Measurements from ENCODE around the gene EOLA2. TPM values are rescaled to one million over a fixed set of nuclear protein-coding genes. Genes with fewer than 3 reads are reported as not detected.
"Not testable (repeated sequence)": the region's sequence is repeated elsewhere in the genome, so short reads cannot be mapped to it uniquely, and the experiment has no call there.

The EOLA2 gene
- total RNA-seq, 2 donors from 2014 or later: 24.2 to 34.0 TPM

DNA sequence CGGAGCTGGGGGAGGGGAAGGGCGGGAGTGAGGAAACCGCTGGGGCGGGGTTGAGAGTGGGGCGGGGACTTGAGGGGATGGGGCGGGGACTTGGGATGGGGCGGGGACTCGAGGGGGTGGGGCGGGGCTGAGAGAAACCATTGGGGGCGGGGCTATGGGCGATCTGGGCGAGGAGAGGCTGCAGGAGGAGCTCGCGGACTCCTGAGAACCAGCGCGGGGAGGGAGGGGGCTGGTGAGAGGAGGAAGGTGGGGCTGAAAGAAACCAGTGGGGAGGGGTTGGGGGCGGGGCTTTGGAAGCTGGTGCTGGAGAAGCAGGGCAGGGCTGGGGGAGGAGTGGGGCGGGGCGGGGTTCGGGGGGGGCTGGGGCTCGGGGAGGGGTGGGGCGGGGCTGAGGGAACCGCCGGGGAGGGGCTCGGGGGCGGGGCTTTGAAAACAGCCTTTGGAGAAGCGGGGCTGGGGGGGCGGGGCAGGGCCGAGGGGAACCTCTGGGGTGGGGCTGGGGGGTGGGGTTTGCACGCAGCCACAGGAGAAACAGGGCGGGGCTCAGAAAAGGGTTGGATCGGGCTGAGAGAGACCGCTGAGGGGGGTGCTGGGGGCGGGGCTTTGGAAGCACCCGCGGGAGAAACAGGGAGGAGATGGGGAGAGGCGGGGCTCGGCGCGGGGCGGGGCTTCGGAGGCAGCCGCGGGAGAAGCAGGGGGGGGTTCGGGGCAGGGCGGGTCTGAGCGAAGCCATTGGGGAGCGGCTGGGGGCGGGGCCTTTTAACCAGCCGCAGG, 777 bp upstream of the EOLA2 start:
- ATAC-seq: peak in 1 of 2 donors; percentile 6
- Mint-ChIP-seq H3K36me3 (peaks cover 0 to 5% of the 10 kb centered on the region in 2 donors), H3K9me3 (no peaks in the 10 kb centered on the region), H3K27ac (peak overlapping the region in 1 of 2 donors; percentile 95)
- peak; percentile 82 to 88 for DNase-seq (ENCODE audit: low spot score in 2 of 2)

DNA sequence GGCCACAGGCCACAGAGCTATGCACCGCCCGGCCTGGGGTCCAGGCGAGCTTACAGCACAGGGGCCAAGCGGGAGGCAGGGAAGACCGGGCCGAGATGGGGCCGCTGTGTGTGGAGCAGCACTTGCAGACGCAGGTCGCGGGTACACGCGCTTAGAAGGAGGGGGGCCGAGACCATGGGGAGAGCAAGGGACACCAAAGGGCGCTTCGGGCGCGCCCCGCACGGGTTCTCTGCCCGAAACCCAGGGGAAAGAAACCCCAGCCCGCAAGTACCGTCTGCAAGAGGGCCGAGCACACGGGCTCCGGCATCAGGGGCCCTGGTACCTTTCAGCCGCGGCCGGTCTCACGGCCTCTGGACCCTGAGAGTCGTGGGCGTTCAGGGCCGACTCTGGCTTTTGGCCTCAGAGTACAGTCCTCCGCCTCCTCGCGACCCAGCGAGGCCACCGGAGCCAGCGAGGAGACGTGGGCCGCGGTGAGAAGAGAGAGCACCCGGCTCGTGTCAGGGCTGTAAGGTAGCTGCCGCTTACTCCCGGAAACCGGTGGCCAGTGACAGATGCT, 342 bp downstream of the EOLA2 start:
- ATAC-seq (no peak), DNase-seq (ENCODE audit: low spot score in 2 of 2) (no peak)
- Mint-ChIP-seq H3K9me3 (no peaks in the 10 kb centered on the region), H3K36me3 (peaks cover 0 to 5% of the 10 kb centered on the region in 2 donors), H3K27ac (peak overlapping the region; percentile 93 to 95)

DNA sequence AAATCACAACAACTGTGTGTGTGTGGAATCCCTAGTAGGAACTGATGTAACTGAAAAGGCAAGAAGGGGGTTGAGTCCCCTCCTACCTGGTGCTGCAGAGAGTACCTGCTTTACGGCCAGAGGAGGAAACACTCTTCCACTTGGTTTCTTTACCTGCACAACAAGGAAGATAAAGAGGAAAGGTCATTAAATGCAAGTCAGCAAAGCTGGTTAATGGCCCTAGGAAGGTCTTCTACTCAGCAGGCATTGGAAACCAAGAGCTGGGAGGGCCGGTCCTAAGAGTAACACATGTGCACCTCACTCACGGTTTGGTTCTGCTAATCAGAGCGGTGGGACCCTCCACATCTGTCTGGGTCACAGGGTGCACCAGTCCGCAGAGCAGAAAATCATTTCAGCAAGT, 963 bp downstream of the EOLA2 start:
- not testable (repeated sequence) for H3K36me3 Mint-ChIP-seq; DNase-seq (ENCODE audit: low spot score in 2 of 2); ATAC-seq; H3K9me3 Mint-ChIP-seq
- peak overlapping the region; percentile 93 to 95 for H3K27ac Mint-ChIP-seq

DNA sequence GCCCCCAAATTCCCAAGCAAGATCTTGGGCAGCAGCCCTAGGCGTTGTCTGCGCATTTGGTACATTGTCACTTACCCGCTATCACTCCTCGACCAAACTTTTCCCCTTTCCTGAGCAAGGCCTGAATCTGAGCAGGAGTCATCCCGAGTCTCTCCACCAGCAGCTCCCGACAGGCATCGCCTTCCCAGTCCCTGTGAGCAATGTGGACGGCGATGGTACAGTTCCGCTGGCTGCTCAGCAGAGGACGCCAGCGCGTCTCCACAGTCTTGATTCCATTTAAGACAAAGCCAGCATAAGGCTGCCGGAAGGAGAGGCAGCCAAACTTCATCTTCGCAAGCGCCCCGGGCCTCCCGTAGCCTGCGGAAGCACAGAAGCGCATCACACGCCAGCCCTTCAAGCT, 4.7 kb downstream of the EOLA2 start:
- not testable (repeated sequence) for ATAC-seq; H3K36me3 Mint-ChIP-seq; H3K9me3 Mint-ChIP-seq; H3K27ac Mint-ChIP-seq; DNase-seq (ENCODE audit: low spot score in 2 of 2)

DNA sequence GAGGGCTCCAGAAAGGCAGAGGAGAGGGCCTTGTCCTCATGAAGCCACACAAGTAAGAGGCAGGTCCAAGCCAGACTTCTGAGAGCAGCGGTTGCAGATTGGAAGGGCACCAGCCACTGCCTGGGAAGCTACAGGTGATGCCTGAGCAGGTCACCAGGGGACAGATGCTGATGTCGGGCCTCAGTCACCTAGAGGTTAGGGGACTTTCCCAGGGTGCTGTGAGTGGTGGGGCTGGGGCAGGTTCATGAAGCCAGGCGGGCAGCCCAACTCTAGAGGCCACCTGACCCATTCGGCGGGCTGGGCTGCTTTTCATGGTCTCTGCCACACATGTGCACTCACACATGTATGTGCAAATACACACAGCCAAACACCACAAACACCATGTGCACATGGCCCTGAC, 5.3 kb downstream of the EOLA2 start:
- not testable (repeated sequence) for ATAC-seq, H3K9me3 Mint-ChIP-seq, H3K27ac Mint-ChIP-seq

DNA sequence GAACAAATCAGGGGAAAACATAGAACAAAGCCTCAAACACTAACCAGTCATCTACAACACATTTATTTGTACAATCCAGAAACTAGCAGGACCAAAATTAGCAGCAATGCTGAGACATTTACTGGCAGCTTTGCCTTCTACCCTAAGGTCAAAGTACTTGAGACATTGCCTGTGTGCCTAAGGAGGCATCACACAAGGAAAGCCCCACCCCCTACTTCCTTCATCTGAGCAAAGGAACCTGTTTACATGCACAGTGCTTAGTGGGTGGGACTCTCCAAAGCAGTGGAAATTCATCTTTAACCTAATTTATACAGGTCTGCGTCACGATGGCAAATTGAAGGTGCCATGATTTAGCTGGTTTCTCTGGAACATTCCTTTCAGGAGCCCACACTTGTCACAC, 6.1 kb downstream of the EOLA2 start:
- H3K27ac Mint-ChIP-seq; H3K36me3 Mint-ChIP-seq; ATAC-seq; DNase-seq (ENCODE audit: low spot score in 2 of 2); H3K9me3 Mint-ChIP-seq: not testable (repeated sequence)

More for the DNA sequence above, 5.3 kb downstream of the EOLA2 start:
- H3K36me3 Mint-ChIP-seq; DNase-seq (ENCODE audit: low spot score in 2 of 2): not testable (repeated sequence)

DNA sequence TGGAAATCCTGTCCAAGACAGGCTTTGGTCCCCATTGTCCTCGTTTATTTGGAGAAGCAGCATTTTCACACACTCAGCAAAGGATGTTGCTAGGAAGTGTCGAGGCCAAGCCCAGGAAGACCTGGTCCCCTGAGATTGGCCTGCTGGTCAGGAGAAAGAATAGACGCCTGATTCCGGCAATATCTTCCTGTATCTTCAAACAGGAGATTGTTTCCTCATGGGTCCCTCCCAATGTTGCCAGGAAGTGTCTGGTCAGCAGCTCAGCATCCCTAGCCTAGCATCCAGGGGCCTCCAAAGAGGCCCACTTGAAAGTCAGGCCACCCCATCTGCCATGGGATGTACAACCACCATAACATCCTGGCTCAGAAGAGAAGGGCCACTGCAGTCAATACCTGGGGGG, 6.9 kb downstream of the EOLA2 start:
- H3K36me3 Mint-ChIP-seq; H3K27ac Mint-ChIP-seq; ATAC-seq; H3K9me3 Mint-ChIP-seq; DNase-seq (ENCODE audit: low spot score in 2 of 2): not testable (repeated sequence)

DNA sequence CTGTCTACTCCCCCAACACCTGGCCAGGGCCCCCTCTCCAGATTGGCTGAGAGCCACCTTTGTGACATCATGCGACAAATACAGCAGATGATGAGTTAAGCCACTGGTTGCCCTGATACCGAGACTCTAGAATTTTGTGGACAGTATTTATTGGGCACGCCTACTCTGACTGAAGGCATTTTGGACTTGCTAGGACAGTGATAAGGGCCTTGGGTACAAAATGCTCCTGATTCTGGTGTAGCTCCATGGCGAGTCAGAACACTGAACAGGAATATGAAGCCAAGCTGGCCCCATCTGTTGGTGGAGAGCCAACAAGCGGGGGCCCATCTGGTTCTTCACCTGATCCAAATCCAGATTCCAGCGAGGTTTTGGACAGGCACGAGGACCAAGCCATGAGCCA, 8.9 kb downstream of the EOLA2 start, which contains the start of gene HSFX4:
TSS of gene HSFX4 (plus strand) at position 174 of the 400 bp plus-strand sequence. CDS start at position 246, 72 bp downstream.
- H3K9me3 Mint-ChIP-seq; DNase-seq (ENCODE audit: low spot score in 2 of 2); ATAC-seq; H3K36me3 Mint-ChIP-seq; H3K27ac Mint-ChIP-seq: not testable (repeated sequence)

DNA sequence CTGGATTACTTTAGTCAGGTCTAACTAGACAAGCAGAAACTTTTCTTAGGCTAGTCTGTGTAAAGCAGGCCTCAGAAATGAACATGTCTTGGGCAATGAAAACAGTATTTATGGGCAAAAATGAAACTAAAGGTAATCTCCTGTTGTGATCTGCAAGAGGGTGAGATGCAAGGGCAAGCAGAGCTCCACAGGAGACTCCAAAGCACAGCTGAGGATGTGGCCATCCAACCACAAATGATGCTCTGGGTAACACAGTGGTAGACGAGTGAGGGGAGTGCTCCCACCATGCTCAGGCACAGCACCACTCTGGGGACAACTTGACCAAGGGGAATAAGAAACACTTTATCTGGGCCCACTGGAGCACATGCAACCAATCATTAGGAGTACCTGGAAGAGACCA, 9.7 kb downstream of the EOLA2 start:
- not testable (repeated sequence) for H3K9me3 Mint-ChIP-seq; H3K27ac Mint-ChIP-seq; H3K36me3 Mint-ChIP-seq; DNase-seq (ENCODE audit: low spot score in 2 of 2)
- peak in 1 of 2 donors; percentile 14 for ATAC-seq

DNA sequence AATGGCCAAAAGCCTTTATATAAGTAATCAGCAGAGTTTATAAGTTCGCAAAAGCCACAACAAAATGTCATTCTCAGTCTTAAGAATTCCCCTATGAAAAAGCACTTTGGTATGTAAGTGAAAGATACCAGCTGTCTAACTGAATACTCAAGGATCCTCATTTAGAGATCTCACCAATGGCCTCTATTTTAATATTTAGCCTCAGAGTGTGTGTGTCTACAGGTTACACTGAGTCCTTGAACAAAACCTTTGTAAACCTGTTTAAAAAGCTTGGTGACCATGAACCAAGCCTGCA, 10.4 kb downstream of the EOLA2 start:
- not testable (repeated sequence) for DNase-seq (ENCODE audit: low spot score in 2 of 2); H3K27ac Mint-ChIP-seq; H3K9me3 Mint-ChIP-seq; H3K36me3 Mint-ChIP-seq
- ATAC-seq: peak; percentile 22 to 40

DNA sequence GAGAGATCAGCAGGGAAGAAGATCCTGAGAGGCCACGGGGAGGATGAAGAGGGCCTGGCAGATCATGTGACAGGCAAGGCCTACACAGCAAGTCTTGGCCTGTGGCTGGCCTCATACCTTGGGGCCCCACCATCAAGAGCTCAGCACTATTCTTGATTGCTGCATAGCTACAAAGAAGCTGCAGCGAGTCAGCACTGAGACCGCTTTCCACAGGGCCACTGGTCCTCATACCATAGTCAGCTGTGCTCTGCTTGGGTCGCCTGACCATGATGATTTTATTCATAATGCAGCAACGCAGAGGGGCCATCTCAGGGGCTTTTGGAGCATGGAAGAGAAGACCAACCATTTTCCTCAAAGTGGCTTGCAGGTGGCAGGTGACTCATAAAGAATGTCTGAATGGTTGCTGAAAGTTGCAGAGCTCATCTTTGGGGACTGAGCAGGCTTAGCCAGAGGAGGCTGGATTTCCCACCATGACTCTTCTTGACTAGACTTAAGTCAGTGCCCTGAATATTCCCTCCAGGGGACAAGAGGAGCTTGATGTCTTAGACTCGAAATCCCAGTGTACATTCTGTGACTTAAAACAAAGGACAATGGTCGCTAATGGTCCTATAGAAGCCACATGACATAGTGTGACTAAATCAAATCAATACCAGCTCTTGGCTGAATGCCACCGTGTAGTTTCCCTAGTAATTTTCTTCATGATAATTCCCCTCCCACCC, 10.9 kb downstream of the EOLA2 start:
- H3K27ac Mint-ChIP-seq; H3K36me3 Mint-ChIP-seq; H3K9me3 Mint-ChIP-seq; DNase-seq (ENCODE audit: low spot score in 2 of 2): not testable (repeated sequence)
- ATAC-seq: peak; percentile 63 to 81

DNA sequence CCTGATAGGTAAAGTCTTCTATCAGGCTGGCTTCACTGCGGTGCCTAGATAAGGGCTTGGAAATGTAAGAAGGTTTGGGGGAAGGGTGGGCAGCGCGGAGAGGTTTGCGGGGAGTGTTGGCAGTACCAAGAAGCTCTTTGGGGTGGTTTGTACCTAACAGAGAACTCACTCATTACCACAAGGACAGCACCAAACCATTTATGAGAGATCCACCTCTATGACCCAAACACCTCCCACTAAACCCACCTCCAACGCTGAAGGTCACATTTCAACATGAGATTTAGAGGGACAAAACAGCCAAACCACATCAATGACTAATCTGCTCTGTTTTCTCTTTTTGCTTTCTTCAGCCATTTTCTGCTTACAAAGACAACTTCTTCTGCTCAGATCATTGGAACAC, 13.9 kb downstream of the EOLA2 start:
- not testable (repeated sequence) for ATAC-seq; H3K9me3 Mint-ChIP-seq; DNase-seq (ENCODE audit: low spot score in 2 of 2); H3K27ac Mint-ChIP-seq; H3K36me3 Mint-ChIP-seq

DNA sequence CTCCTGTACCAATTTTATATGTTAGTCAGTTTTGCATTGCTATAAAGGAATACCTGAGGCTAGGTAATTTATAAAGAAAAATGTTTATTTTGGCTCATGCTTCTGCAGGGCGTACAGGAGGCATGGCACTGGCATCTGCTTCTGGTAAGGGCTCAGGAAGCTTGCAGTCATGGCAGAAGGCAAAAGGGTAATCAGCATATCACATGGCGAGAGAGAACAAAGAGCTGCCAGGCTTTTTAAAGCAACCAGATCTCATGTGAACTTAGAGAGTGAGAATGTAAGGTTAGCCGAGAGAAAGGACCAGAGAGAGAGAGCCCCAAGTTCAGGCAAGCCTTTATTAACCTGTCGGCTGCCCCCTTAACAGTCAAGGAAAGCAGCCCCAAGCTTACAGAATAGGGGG, 14.5 kb downstream of the EOLA2 start:
- H3K27ac Mint-ChIP-seq; ATAC-seq; H3K36me3 Mint-ChIP-seq; H3K9me3 Mint-ChIP-seq; DNase-seq (ENCODE audit: low spot score in 2 of 2): not testable (repeated sequence)

DNA sequence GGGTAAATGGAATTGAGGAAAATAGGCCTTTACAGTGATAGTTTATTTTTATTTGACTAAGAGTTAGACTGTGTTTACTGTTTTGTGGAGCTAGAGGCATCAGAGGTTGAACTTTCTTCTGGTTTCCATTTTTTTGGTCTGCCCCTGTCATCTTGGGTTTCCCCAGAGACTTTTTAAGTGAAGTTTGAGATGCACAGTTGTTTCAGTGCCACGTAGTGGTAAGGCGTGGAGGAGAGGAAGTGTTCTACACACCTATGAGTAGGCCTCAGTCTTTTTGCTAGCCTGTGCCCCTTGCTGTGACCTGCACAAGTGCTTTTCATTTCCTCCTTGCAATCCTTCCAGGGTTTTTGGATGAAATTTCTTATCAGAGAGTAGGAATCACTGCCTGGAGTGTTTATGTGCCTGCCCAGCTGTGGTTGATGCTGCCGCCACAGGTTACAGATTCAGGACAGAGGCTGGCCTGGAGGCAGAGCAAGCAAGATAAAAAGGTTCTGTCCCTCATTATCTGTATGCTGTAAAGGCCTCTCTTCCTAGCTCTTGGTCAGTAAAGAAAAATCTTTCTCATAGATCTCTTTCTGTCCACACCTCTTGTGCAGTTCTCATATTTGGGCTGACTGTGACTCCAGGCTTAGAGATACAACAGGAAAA, 21.4 kb downstream of the EOLA2 start:
- H3K9me3 Mint-ChIP-seq: no peaks in the 10 kb centered on the region
- no peak overlapping the region for H3K27ac Mint-ChIP-seq
- no peak for DNase-seq (ENCODE audit: low spot score in 2 of 2)
- peaks cover 0 to 10% of the 10 kb centered on the region in 2 donors for H3K36me3 Mint-ChIP-seq
- ATAC-seq: peak; percentile 52 to 88

DNA sequence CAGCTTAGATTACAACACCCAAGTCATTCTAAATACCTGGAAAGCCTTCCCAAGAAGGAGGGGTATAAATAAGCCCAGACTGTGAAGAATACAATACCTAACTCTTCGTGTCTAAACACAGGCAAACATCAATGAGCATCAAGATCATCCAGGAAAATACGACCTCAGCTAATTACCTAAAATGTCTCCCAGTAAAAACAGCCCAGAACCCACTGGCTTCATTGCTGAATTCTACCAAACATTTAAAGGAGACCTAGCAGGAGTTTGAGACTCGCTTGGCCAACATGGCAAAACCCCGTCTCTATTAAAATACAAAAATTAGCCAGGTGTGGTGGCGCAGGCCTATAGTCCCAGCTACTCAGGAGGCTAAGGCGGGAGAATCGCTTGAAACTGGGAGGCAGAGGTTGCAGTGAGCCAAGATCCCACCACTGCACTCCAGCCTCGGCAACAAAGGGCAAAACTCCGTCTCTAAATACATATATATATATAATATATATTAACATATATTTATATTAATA, 28.1 kb downstream of the EOLA2 start:
- Mint-ChIP-seq H3K27ac (peak overlapping the region in 1 of 2 donors; percentile 91), H3K9me3 (peaks cover 0 to 4% of the 10 kb centered on the region in 2 donors), H3K36me3 (peaks cover 0 to 10% of the 10 kb centered on the region in 2 donors)
- no peak for DNase-seq (ENCODE audit: low spot score in 2 of 2)
- ATAC-seq: no peak

DNA sequence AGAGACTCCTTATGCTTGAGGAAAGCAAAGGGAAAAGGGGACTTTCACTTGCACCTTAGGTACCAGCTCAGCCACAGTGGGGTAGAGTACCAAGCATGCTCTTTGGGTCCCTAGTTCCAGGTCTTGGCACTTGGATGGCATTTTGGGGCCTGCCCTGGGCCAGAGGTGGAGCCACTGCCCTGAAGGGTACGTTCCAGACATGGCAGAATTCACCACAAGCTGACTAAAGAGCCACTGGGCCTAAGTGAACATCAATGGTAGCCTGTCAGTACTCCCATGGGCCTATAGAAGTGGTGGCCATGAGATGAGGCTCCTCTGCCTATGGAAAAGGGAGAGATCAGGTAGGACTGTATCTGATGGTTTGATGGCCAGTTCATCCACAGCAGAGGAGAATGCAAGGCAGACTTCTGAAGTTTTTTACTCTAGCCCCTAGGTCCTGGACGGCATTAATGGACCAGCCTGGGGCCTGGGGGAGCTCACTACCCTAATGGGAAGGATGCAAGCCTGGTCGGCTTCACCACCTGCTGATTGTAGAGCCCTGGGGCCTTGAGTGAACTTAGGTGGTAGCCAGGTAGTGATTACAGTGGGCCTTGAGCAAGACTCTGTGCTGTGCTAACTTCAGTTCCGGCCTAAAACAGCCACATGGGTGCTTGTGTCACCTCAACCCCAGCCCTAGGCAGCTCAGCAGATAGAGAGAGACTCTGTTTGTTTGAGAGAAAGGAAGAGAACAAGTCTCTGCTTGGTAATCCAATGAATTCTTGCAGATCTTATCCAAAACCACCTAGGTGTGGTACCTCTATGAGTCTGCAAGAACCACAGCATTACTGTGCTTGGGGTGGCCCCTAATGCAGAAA, 28.7 kb downstream of the EOLA2 start:
- ATAC-seq: peak; percentile 86 to 93
- DNase-seq (ENCODE audit: low spot score in 2 of 2): peak in 1 of 2 donors; percentile 8
- Mint-ChIP-seq H3K36me3 (peaks cover 0 to 10% of the 10 kb centered on the region in 2 donors), H3K9me3 (peaks cover 0 to 4% of the 10 kb centered on the region in 2 donors), H3K27ac (peak overlapping the region in 1 of 2 donors; percentile 91)
